Mucosa of descending colon (tissue), 3 donors: ENCODE measurements around the gene EPB41L5. TPM values are rescaled to one million over a fixed set of nuclear protein-coding genes. Genes with fewer than 3 reads are reported as not detected.

Experiments
- ATAC-seq: fragments of 200-7000 bp; cut with Tn5 transposase; one replicate; pipeline ENCODE4 v1.9.1; 2020; ENCODE audit warnings: mild to moderate bottlenecking, moderate library complexity
- DNase-seq, 3 donors: peaks; one replicate each; pipeline ENCODE4 v3.0.0-alpha.2; 2020
- H3K36me3 ChIP-seq: fragments of 200-600 bp; one replicate; pipeline ENCODE4 v1.8.0; 2021; ENCODE audit warnings: low read depth, mild to moderate bottlenecking
- H3K4me1 ChIP-seq: fragments of 200-600 bp; one replicate; pipeline ENCODE4 v1.8.0; 2021; ENCODE audit warnings: low read depth, mild to moderate bottlenecking
- H3K4me3 ChIP-seq: fragments of 200-600 bp; one replicate; pipeline ENCODE4 v1.8.0; 2021; ENCODE audit warnings: mild to moderate bottlenecking
- H3K9me3 ChIP-seq: fragments of 200-600 bp; one replicate; pipeline ENCODE4 v1.8.0; 2021; ENCODE audit warnings: mild to moderate bottlenecking
- CTCF ChIP-seq: fragments of 200-600 bp; IDR thresholded peaks from one replicate; pipeline ENCODE4 v1.8.0; 2022; ENCODE audit warnings: antibody characterized with exemption, mild to moderate bottlenecking
- intact Hi-C, 2 donors: fragments of 100-400 bp; cut with DNase I in 1 of 2; cut with micrococcal nuclease in 1 of 2; formaldehyde crosslinking; loops; one replicate each; pipeline versions ENCODE4 v1.11.0 to v1.11.1; 2022; cut with DNase I, micrococcal nuclease
- total RNA-seq, 3 donors: library from RNA; stranded (reverse); fragmentation: NEBNext Ultra II Directional in 2 of 3; extraction: Animal tissue kit (Norgen Biotek cat#: 25700) in 2 of 3; gene quantifications; one replicate each; pipeline versions ENCODE4 v1.2.1 to v1.2.4, GENCODE V29; 2021 to 2023
- donor health status: DM: no; HTN: no; CAD: no; lungs with moderate emphysema.
- donor health status: DM: no; HTN: no; CAD: no.
- donor health status: DM: no; HTN: yes; CAD: no.

Gene EPB41L5
- total RNA-seq, 3 donors from 2014 or later: 22.6 to 36.7 (median 27.8) TPM

- ATAC-seq (peak; percentile 22), DNase-seq (peak in 2 of 3 donors; percentile 58 to 70)
- Histone ChIP-seq H3K4me3 (peak overlapping the region; percentile 93), H3K9me3 (no peaks in the 10 kb centered on the region), H3K4me1 (no peaks in the 10 kb centered on the region), H3K36me3 (no peaks in the 10 kb centered on the region)
- intact Hi-C loops: no loop called here
- TF ChIP-seq CTCF: no peak
Observed at GRCh38 chr2:120013597-120014223, 833 bp downstream of the EPB41L5 start.

GRCh38 chr2:120014226-120014980, 1.5 kb downstream of the EPB41L5 start:
- ATAC-seq (no peak), DNase-seq (no peak)
- Histone ChIP-seq H3K9me3 (no peaks in the 10 kb centered on the region), H3K4me3 (no peak overlapping the region), H3K36me3 (no peaks in the 10 kb centered on the region), H3K4me1 (no peaks in the 10 kb centered on the region)
- no peak for TF ChIP-seq CTCF
- intact Hi-C loops: no loop called here

GRCh38 chr2:120016800-120017199, 3.9 kb downstream of the EPB41L5 start:
- Histone ChIP-seq H3K9me3 (no peaks in the 10 kb centered on the region), H3K4me1 (no peaks in the 10 kb centered on the region), H3K36me3 (no peaks in the 10 kb centered on the region), H3K4me3 (no peak overlapping the region)
- intact Hi-C loops: no loop called here
- no peak for DNase-seq
- TF ChIP-seq CTCF: no peak
- no peak for ATAC-seq

GRCh38 chr2:120017201-120017600, 4.3 kb downstream of the EPB41L5 start:
- Histone ChIP-seq H3K36me3 (no peaks in the 10 kb centered on the region), H3K9me3 (no peaks in the 10 kb centered on the region), H3K4me3 (no peak overlapping the region), H3K4me1 (no peaks in the 10 kb centered on the region)
- ATAC-seq: no peak
- no peak for TF ChIP-seq CTCF
- intact Hi-C loops: no loop called here
- DNase-seq: no peak

- Histone ChIP-seq H3K4me3 (no peak overlapping the region), H3K36me3 (no peaks in the 10 kb centered on the region), H3K9me3 (no peaks in the 10 kb centered on the region), H3K4me1 (no peaks in the 10 kb centered on the region)
- DNase-seq: no peak
- intact Hi-C loops: no loop called here
- TF ChIP-seq CTCF: no peak
- ATAC-seq: no peak
Observed at GRCh38 chr2:120018549-120018948, 5.7 kb downstream of the EPB41L5 start.
